Transverse colon (tissue), 3 donors: Measurements from ENCODE around the gene ZNF134.

Source experiments
- CTCF ChIP-seq, 5 experiments: fragments of 200-600 bp in 3 of 5; fragments of 450-650 bp in 2 of 5; sonication (generic) in 3 of 5; IDR thresholded peaks; 1 replicate in 2 of 5; 2 replicates in 3 of 5; pipeline ENCODE4 v1.5.1; 2016 to 2017; ENCODE audit warnings: antibody characterized with exemption in 5 of 5, inconsistent platforms in 3 of 5, mild to moderate bottlenecking in 2 of 5, moderate library complexity in 1 of 5
- POLR2A ChIP-seq: fragments of 450-650 bp; IDR thresholded peaks from one replicate; pipeline ENCODE4 v1.6.1; 2016; ENCODE audit warnings: antibody characterized with exemption, mild to moderate bottlenecking, moderate library complexity

- no peak for TF ChIP-seq POLR2A
- TF ChIP-seq CTCF (IDR thresholded peaks at IDR 0.05), result no peak
Observed at GRCh38 chr19:57583521-57584416, 30.3 kb upstream of the ZNF134 start, which contains the start of gene ZIK1.
